ENCODE data around the gene NUP205.

NUP205 gene

GRCh38 chr7:135514856-135515255 lies 42.9 kb upstream of the NUP205 start:
- DNase-seq (ENCODE audit: low read depth): no peak
- no peak for TF ChIP-seq CTCF (IDR thresholded peaks at IDR 0.05; ENCODE audit: low read length, missing control alignments)
- H3K4me3 ChIP-seq (replicated peaks; ENCODE audit: low read depth, low read length): no peak overlapping the region

GRCh38 chr7:135517060-135517459 lies 40.7 kb upstream of the NUP205 start:
- no peak overlapping the region for H3K4me3 ChIP-seq (replicated peaks; ENCODE audit: low read depth, low read length)
- DNase-seq (ENCODE audit: low read depth): no peak
- TF ChIP-seq CTCF (IDR thresholded peaks at IDR 0.05; ENCODE audit: low read length, missing control alignments): no peak

- no peak overlapping the region for H3K4me3 ChIP-seq (replicated peaks; ENCODE audit: low read depth, low read length)
- DNase-seq (ENCODE audit: low read depth): no peak
- TF ChIP-seq CTCF (IDR thresholded peaks at IDR 0.05; ENCODE audit: low read length, missing control alignments): no peak
Observed at GRCh38 chr7:135518748-135519147, 39.0 kb upstream of the NUP205 start.

GRCh38 chr7:135519233-135519688 lies 38.5 kb upstream of the NUP205 start:
- no peak overlapping the region for H3K4me3 ChIP-seq (replicated peaks; ENCODE audit: low read depth, low read length)
- no peak for TF ChIP-seq CTCF (IDR thresholded peaks at IDR 0.05; ENCODE audit: low read length, missing control alignments)
- no peak for DNase-seq (ENCODE audit: low read depth)

- TF ChIP-seq CTCF (IDR thresholded peaks at IDR 0.05; ENCODE audit: low read length, missing control alignments): no peak
- H3K4me3 ChIP-seq (replicated peaks; ENCODE audit: low read depth, low read length): no peak overlapping the region
Observed at GRCh38 chr7:135519871-135520270, 37.8 kb upstream of the NUP205 start.

GRCh38 chr7:135522509-135522908 lies 35.2 kb upstream of the NUP205 start:
- no peak for TF ChIP-seq CTCF (IDR thresholded peaks at IDR 0.05; ENCODE audit: low read length, missing control alignments)
- DNase-seq (ENCODE audit: low read depth): no peak
- H3K4me3 ChIP-seq (replicated peaks; ENCODE audit: low read depth, low read length): no peak overlapping the region

More at GRCh38 chr7:135519871-135520270, 37.8 kb upstream of the NUP205 start:
- no peak for DNase-seq (ENCODE audit: low read depth)

GRCh38 chr7:135523146-135523545 lies 34.6 kb upstream of the NUP205 start:
- H3K4me3 ChIP-seq (replicated peaks; ENCODE audit: low read depth, low read length): no peak overlapping the region
- no peak for DNase-seq (ENCODE audit: low read depth)
- no peak for TF ChIP-seq CTCF (IDR thresholded peaks at IDR 0.05; ENCODE audit: low read length, missing control alignments)
